Glutamatergic neuron (in vitro differentiated cells): ENCODE measurements around the gene CDK5RAP2. TPM values are rescaled to one million over a fixed set of nuclear protein-coding genes. Genes with fewer than 3 reads are reported as not detected.

Experiments
- DNase-seq: peaks from one replicate; pipeline ENCODE4 v3.0.0; 2022
- H3K27ac Mint-ChIP-seq: one replicate; pipeline ENCODE4 v1.8.0; 2020; ENCODE audit warnings: mild to moderate bottlenecking, mixed read lengths, inconsistent platforms; ENCODE audit not compliant: unreplicated experiment
- H3K27me3 Mint-ChIP-seq: one replicate; pipeline ENCODE4 v1.8.0; 2020; ENCODE audit warnings: mild to moderate bottlenecking, moderate library complexity, mixed read lengths, inconsistent platforms; ENCODE audit not compliant: unreplicated experiment
- H3K36me3 Mint-ChIP-seq: one replicate; pipeline ENCODE4 v1.8.0; 2020; ENCODE audit warnings: mild to moderate bottlenecking, mixed read lengths, inconsistent platforms; ENCODE audit not compliant: unreplicated experiment
- H3K4me1 Mint-ChIP-seq: one replicate; pipeline ENCODE4 v1.8.0; 2020; ENCODE audit warnings: mild to moderate bottlenecking, low read depth, mixed read lengths, inconsistent platforms; ENCODE audit not compliant: unreplicated experiment
- H3K4me3 Mint-ChIP-seq: one replicate; pipeline ENCODE4 v1.8.0; 2020; ENCODE audit warnings: mild to moderate bottlenecking, mixed read lengths, inconsistent platforms; ENCODE audit not compliant: unreplicated experiment
- H3K9me3 Mint-ChIP-seq: one replicate; pipeline ENCODE4 v1.8.0; 2020; ENCODE audit warnings: mild to moderate bottlenecking, moderate library complexity, mixed read lengths, inconsistent platforms; ENCODE audit not compliant: unreplicated experiment
- total RNA-seq: library from RNA; stranded (reverse); fragmentation: NEBNext Ultra II Directional; extraction: Animal tissue kit (Norgen Biotek cat#: 25700); gene quantifications from one replicate; pipeline ENCODE4 v1.2.1, GENCODE V29; 2021; ENCODE audit not compliant: unreplicated experiment
- TF ChIP-seq, protein P1 (sequence below): fragments of 200-600 bp; sonication (generic); IDR thresholded peaks from one replicate; pipeline ENCODE4 v1.5.0; 2021; ENCODE audit not compliant: partially characterized antibody, unreplicated experiment

The CDK5RAP2 gene
- total RNA-seq, 1 donor from 2014 or later: 53.2 TPM

DNA sequence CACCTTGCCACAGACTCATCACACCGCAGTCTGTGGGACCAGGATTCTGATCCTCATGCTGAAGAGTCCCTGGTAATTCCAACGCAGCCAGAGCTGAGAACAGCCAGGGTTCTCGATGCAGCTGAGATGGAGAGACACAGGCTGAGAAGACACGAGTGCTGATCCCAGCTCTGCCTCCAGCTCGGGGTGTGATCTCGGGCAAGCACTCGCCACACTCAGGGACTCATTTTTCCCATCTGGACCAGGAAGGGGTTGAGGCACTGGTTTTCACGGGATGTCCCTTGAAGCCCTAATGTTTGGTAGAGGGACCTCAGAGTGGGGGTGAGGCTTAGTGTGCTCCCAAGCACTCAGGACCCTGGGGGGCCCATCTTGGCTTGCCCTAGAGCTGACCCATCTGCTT, 200.4 kb downstream of the CDK5RAP2 start:
- Mint-ChIP-seq H3K4me1 (no peaks in the 10 kb centered on the region), H3K36me3 (peaks cover 29% of the 10 kb centered on the region), H3K4me3 (no peak overlapping the region)

DNA sequence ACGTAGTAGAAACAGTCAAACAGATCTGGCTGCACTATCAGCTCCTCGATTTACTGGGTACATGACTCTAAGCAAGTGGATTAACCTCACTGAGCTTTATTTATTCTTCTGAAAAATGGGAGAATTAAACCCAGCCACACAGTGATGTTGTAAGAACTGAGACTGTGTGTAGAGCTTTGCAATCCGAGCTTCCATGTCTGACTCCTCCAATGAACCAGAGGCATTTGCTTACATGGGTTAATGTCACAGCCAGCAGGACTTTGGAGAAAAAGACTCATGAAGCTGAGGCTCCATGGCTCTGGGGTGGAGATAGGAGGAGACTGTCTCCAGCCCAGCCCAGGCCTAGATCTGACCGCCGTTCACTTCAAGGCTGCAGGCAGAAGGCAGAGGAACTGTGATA, 201.3 kb downstream of the CDK5RAP2 start:
- peaks cover 29% of the 10 kb centered on the region for H3K36me3 Mint-ChIP-seq
- no peaks in the 10 kb centered on the region for H3K4me1 Mint-ChIP-seq
- no peak overlapping the region for H3K27ac Mint-ChIP-seq
- DNase-seq: no peak
- peaks cover 10% of the 10 kb centered on the region for H3K27me3 Mint-ChIP-seq
- peaks cover 4% of the 10 kb centered on the region for H3K9me3 Mint-ChIP-seq
- no peak overlapping the region for H3K4me3 Mint-ChIP-seq
- TF ChIP-seq, protein P1, sequence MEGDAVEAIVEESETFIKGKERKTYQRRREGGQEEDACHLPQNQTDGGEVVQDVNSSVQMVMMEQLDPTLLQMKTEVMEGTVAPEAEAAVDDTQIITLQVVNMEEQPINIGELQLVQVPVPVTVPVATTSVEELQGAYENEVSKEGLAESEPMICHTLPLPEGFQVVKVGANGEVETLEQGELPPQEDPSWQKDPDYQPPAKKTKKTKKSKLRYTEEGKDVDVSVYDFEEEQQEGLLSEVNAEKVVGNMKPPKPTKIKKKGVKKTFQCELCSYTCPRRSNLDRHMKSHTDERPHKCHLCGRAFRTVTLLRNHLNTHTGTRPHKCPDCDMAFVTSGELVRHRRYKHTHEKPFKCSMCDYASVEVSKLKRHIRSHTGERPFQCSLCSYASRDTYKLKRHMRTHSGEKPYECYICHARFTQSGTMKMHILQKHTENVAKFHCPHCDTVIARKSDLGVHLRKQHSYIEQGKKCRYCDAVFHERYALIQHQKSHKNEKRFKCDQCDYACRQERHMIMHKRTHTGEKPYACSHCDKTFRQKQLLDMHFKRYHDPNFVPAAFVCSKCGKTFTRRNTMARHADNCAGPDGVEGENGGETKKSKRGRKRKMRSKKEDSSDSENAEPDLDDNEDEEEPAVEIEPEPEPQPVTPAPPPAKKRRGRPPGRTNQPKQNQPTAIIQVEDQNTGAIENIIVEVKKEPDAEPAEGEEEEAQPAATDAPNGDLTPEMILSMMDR: no peak

More for the DNA sequence above, 200.4 kb downstream of the CDK5RAP2 start:
- no peak overlapping the region for H3K27ac Mint-ChIP-seq
- TF ChIP-seq, protein P1: no peak
- H3K27me3 Mint-ChIP-seq: peaks cover 10% of the 10 kb centered on the region
- peaks cover 4% of the 10 kb centered on the region for H3K9me3 Mint-ChIP-seq
- DNase-seq: no peak

DNA sequence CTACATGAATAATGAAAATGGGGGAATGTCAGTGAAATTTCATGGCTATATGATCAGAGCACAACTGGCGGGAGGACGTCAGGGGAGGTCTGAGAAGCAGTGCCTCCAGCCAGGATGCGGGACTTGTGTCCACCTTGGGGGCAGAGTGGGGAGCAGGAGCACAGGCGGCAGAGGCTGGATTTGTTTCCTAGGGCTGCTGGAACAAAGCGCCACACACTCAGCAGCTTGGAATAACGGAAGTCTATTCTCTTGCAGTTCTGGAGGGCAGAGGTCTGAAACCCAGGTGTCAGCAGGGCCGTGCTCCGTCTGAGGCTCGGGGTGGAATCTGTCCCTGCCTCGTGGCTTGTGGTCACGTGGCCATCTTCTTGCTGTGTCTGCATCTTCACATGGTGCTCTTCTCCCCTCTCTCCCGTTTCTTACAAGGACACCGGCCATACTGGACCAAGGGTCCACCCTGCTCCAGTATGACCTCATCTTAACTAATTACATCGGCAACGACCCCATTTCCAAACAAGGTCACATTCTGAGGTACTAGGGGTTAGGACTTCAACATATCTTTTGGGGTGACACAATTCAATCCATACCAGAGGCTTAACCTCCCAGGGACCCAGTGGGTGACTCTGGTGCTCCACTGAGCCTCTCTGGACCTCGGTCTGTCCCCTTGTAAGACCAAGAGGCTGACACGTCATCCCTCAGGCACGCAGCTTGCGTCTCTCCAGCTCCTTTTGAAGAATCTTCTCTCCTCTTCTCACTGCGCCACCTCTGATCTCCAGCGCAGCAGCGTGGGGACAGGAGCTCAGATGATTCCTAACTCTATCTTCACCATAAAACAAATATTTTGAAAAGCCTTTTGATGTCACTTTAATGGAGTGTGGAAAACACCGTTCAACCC, 202.5 kb downstream of the CDK5RAP2 start:
- Mint-ChIP-seq H3K27ac (no peak overlapping the region), H3K36me3 (peaks cover 32% of the 10 kb centered on the region), H3K4me3 (no peak overlapping the region), H3K4me1 (no peaks in the 10 kb centered on the region), H3K27me3 (peaks cover 8% of the 10 kb centered on the region), H3K9me3 (peaks cover 4% of the 10 kb centered on the region)
- TF ChIP-seq, protein P1: no peak
- no peak for DNase-seq

DNA sequence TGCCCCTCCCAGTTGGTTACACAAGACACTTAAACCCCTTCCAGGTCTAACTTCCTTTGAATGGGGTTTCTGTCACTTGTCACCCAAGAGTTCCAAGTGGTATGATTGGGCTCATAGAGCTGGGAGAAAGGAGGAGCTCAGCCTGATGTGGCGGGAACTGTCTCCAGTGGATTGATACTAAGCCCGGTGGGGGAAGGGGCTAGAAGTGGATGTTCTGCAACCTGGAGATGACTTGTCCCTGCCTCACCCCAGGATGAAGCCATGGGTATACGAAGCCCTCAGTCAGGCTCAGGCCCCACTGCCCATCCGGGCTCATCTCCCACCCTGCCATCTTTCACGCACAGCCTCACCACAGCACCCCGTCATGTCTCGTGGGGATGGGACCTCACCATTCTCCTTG, 203.9 kb downstream of the CDK5RAP2 start:
- H3K27ac Mint-ChIP-seq: no peak overlapping the region
- DNase-seq: no peak
- peaks cover 4% of the 10 kb centered on the region for H3K9me3 Mint-ChIP-seq
- H3K36me3 Mint-ChIP-seq: peaks cover 35% of the 10 kb centered on the region
- peaks cover 4% of the 10 kb centered on the region for H3K27me3 Mint-ChIP-seq
- TF ChIP-seq, protein P1: no peak
- H3K4me3 Mint-ChIP-seq: no peak overlapping the region
- H3K4me1 Mint-ChIP-seq: peaks cover 3% of the 10 kb centered on the region

DNA sequence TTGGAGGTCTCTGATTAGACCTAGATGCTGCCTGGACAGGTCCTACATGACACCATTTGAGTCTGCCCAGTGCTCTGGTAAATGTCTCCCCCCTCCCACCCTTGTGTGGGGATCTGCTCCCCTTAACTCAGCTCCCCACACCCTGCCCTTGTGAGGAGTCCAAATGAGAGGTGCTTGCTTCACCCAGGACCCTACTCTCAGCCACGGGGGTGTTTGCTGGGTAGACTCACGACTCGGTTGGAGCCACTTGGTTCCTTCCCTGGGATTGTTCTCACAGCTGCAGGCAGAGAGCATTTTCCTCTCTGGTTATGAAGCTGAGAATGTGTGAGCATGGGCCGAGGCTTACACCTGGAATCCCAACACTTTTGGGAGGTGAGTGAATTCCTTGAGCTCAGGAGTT, 204.7 kb downstream of the CDK5RAP2 start:
- Mint-ChIP-seq H3K4me3 (no peak overlapping the region), H3K27me3 (peaks cover 3% of the 10 kb centered on the region), H3K36me3 (peaks cover 32% of the 10 kb centered on the region), H3K9me3 (peaks cover 4% of the 10 kb centered on the region), H3K27ac (no peak overlapping the region), H3K4me1 (peaks cover 5% of the 10 kb centered on the region)
- no peak for DNase-seq
- TF ChIP-seq, protein P1: no peak
